GM18508 (cell line): Measurements from ENCODE around the gene MSANTD4.
"Not testable (repeated sequence)": the region's sequence is repeated elsewhere in the genome, so short reads cannot be mapped to it uniquely, and the experiment has no call there.

Experiments
- ATAC-seq: cut with Tn5 transposase; IDR thresholded peaks from one replicate; pipeline ENCODE4 v1.9.1; 2021; ENCODE audit warnings: moderate number of reproducible peaks; ENCODE audit not compliant: insufficient read depth, unreplicated experiment

MSANTD4 gene

DNA sequence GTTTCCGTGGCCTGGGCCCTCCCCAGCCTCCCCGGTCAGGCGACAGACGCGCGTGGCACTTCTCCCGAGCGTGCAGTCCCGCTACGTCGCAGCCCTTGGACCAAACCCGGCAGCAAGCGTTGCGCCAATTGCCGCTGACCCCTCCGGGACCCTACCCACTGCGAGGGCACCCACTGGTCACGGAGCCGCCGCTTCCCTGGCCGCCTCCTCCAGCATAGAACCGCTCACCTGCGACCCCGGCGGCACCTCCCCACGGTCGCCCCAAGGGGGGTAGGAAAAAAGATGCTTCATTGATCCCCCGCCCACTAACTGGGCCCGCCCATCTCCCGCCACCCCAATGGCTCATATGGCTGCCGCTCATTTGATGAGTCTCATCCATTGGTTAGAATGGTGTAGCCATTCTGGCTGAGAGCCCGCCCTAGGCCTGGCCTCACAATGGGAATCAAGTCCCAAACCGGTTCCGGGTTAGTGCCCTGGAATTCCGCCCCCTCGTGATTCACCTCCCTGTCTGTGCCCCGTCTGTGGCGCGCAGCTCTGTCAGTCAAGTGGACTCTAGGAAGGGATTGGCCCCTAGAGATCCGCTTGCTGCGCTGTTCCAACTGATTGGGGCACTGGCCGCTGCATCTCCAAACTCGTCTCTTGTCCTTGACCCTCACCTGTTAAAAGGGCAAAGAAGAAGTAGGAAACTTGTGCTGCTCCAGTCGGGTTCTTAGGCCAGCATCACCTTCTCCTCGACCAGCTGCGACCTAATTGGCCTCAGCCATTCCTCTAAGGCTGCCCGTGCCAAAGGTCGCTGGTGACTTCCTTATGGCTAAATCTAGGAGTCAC, at the start of gene MSANTD4:
Gene MSANTD4 (minus strand): TSS at position 274 of the 828 bp plus-strand sequence. CDS start 11,323 bp downstream, outside the sequence.
- peak; percentile 98 for ATAC-seq

- ATAC-seq: no peak
Observed at GRCh38 chr11:106070606-106071005, 48.6 kb upstream of the MSANTD4 start.

- peak; percentile 72 for ATAC-seq
Observed at GRCh38 chr11:106063009-106063408, 41.0 kb upstream of the MSANTD4 start.

DNA sequence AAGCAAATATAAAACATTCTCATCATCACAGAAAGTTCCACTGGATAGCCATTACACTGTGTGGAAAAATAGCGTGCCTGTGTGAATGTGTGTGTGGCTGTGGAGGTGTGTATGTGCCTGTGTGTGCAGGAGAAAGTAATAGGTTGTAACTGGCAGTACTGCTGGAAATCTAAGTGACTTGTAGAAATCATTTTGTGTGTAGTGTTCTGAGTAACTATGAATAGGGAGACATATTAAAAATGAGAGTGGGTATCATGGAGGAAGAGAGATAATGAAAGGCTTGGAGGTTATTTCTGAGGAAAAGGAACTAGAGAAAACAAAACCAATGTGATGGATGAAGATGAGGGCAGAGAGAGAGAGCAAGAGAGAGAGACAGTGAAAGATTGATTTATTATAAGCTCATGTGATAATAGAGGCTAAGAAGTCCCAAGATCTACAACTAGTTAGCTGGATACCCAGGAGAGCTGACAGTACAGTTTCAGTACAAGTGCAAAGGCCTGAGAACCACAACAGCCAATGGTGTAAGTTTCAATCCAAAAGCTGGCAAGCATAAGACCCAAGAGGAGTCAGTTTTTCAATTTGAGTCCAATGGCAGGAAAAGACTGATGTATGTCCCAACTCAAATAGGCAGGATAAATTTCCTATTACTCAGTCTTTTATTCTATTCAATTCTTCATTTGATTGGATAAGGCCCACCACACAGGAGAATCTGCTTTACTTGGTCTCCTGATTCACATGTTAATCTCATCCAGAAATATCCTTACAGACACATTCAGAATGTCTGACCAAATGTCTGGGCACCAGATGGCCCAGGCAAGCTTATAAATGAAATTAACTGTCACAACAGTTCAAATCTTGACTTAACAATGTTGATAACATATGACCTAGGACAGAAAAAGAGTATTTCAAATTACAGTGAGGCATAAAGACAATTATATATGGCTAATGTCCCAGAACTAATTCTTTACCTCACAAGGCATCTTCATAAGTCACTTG, 40.2 kb upstream of the MSANTD4 start:
- ATAC-seq: no peak

- no peak for ATAC-seq
Observed at GRCh38 chr11:106061249-106061784, 39.3 kb upstream of the MSANTD4 start.

GRCh38 chr11:106059617-106060016, 37.6 kb upstream of the MSANTD4 start:
- no peak for ATAC-seq

DNA sequence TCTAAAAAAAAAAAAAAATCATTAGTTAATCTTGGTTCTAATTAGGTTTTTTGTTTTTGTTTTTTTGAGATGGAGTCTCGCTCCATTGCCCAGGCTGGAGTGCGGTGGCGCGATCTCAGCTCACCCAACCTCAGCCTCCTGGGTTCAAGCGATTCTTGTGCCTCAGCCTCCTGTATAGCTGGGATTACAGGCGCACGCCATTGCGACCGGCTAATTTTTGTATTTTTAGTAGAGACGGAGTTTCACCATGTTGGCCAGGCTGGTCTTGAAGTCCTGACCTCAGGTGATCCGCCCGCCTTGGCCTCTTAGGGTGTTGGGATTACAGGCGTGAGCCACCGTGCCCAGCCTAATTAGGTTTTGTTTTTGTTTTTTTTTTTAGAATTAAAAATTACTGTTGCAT, 36.3 kb upstream of the MSANTD4 start:
- not testable (repeated sequence) for ATAC-seq

DNA sequence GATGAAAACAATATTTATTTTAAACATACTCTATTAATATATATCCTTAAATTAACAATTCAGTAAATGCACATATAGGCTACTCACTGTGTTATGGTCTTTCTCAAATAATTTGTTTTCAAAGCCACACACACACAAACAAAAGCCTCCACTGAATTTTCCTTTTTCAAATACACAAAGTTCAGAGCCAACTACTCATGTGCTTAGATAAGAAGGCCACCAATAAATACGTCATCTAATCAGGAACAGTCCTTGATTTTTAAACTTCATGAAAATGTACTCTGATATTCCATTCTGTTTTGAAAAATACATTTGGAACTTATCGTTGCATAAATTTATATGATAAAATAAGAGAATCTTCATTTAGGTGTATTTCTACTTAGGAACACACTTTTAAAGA, 29.1 kb upstream of the MSANTD4 start:
- ATAC-seq: no peak

- ATAC-seq: no peak
Observed at GRCh38 chr11:106049727-106050476, 27.9 kb upstream of the MSANTD4 start.

GRCh38 chr11:106047631-106048030, 25.6 kb upstream of the MSANTD4 start:
- ATAC-seq: no peak

- no peak for ATAC-seq
Observed at GRCh38 chr11:106043540-106043939, 21.5 kb upstream of the MSANTD4 start.

DNA sequence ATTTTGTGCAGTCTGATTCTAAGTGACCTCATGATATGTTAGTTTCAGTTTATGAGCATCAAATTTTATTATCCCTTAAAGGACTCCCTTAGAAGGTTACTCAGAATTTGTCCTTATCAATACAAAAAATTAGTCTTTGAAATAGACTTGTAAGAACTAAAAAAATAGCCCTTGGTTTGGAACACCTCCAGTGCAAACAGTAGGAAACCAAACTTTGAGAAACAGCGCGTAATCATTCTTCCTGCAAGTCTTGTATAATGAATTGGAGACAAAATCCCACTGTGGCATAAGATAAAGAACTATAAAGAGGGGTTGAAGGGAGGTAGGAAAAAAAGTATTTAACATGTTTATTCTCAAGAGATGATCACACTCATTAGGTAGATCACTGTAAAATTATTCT, 10.8 kb upstream of the MSANTD4 start:
- ATAC-seq: no peak

DNA sequence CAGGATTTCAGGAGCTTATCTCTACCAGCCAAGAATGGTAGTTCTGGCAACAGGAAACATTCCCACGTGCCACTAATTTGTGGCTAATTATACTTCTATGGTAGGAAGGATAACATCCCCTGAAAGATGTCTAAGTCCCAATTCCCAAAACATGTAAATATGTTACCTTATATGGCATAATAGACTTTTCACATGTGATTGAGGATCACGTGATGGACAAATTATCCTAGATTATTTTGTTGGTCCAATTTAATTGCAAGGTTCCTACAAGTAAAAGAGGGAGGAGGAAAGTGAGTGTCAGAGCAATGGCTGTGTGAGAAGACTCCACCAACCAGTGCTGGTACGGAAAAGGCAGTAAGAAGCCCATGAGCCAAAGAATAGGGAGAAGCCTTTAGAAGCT, 9.9 kb upstream of the MSANTD4 start:
- no peak for ATAC-seq

DNA sequence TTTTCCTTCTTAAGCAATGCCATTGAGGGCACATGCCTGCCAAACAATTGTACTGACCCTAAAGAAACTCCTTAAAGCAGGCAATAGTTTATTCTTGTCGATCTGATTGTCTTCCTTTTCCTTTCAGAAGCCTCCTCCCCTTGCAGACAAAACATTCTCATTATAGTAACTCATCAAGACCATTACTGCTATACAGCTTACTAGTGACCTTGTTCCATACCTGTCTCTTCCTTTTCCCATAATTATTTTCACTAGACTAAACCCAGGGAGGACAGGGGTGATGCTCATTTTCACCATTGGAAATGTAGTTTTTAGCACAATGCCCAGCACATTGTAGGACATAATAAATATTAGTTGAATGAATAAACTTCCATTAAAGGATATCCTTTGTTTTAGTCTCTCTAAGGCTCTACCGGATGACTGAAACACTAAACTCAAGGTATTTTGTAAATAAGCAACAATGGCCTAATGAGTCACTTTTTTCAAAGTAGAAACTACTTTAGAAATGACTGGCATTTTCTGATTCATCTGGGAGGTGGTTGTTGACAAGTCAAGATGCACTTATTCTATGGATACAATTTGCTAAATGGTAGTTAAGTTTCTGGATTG, 9.3 kb upstream of the MSANTD4 start:
- no peak for ATAC-seq

DNA sequence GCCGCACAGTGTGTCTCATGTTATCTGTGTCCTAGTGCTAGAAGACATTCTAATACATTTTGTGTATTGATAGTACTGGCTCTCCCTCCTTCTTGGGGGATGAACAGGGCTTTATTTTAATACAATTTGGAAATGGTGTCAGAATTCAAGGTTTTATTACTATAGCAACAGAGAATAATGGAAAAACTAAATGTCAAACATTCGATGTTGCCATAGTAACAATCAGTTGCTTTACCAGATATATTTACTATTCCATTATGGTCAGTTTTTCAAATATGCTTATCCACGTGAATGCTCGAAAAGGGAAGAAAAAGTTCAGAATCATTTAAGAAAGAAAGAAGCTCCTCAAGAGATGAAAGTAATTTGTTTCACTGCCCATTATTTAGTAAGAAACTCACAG, 8.6 kb upstream of the MSANTD4 start:
- ATAC-seq: no peak

DNA sequence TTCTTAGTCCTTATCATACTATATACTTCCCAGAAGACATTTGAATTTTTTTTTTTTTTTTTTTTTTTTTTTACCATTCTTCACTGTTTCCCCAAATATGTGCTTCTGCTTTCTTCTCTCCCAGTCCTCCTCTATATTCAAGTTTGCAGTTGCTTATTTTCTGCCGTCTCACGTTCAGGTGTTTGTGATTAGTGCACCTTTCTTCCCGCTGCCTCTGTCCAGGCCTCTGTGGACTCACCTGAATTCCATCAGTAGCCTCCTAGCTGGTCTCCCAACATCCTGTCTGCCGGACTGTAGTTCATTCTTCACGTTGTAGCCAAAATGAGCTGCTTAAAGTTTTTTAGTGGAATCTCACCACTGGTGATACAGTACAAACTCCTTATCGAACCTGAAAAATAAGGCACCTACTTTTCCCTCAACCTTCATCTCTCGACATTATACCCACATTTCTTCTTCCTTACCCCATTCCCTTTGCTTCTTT, 795 bp upstream of the MSANTD4 start:
- no peak for ATAC-seq

- ATAC-seq: peak; percentile 0
Observed at GRCh38 chr11:106021181-106021966, 666 bp downstream of the MSANTD4 start.

- no peak for ATAC-seq
Observed at GRCh38 chr11:106017093-106017492, 4.9 kb downstream of the MSANTD4 start.

GRCh38 chr11:106015066-106015465, 7.0 kb downstream of the MSANTD4 start:
- ATAC-seq: no peak
